Stimulated activated CD8-positive, alpha-beta memory T cell treated with anti-CD3 and anti-CD28 coated beads, Interleukin-2, amount 100 ng/mL, for 48 hours (primary cell): Measurements from ENCODE around the gene DPP3.
"Not testable (repeated sequence)": the region's sequence is repeated elsewhere in the genome, so short reads cannot be mapped to it uniquely, and the experiment has no call there.

Experiments
- DNase-seq, 2 donors: peaks; one replicate each; pipeline ENCODE4 v3.0.0-alpha.2; 2020; ENCODE audit warnings: low read depth in 2 of 2

DPP3 gene

DNA sequence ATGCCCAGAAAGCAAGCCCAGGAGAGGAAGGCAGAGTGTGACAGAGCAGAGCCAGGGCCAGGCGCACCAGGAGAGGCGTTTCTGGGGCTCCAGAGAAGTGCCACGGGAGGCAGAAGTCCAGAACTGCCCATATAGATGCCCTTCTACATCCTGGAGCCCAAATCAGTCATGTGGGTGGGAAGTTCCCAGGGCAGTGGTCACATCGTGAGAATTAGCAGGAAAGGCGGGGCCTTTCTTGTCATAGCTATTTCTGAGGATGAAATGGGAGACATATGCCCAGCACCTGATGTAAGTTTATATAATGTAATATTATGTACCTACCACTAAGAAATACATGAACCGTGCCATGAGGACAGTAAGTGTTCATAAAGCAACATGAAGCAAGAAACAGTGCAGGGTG lies 52.5 kb downstream of the DPP3 start:
- DNase-seq = no peak

DNA sequence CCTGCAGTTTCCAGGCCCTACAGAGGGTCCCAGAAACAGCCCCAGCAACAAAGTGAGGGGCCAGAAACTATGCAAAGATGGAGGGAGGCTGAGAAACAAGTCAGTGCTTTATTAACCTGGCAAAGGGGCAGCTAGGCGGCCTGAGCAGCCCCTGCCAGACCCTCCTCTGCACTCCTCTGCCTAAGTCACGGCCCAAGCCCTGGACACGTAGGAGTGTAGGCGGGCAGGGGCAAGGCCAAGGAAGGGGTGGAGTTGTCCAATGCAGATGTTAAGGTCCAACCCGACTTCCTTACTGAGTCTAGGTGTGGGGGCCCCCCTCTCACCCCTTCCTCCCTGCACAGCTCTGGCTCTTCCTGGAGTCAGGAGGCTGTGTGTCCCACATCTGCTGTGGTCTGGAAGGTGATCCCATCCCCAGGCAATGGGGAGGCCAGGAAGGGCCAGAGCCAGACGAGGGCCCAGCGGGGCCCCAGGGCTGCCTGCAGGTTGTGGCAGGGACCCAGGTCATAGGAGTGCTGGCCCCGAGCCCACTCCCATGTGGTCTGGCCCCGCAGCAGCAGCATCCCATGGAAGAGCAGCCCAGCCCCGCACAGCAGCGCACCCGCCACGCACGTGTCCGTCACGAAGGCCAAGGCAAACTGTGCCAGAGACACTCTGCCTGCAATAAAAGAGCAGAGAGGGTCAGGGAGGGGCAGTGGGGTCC lies 59.1 kb downstream of the DPP3 start:
- DNase-seq = no peak

DNA sequence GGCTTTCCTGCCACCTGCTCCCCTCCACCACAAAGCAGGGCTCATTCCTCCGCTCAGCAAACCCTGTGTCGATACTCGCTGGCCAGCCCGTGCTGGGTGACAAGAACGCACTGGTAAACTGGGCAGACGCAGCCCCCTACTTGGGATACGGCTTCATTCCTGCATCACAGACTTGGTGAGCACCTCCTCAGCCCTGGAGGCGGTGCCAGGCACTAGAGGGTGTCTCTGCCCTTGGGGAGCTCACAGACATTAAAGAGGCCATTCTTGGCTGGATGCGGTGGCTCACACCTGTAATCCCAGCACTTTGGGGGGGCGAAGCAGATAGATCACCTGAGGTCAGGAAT lies 59.6 kb downstream of the DPP3 start:
- DNase-seq = no peak

DNA sequence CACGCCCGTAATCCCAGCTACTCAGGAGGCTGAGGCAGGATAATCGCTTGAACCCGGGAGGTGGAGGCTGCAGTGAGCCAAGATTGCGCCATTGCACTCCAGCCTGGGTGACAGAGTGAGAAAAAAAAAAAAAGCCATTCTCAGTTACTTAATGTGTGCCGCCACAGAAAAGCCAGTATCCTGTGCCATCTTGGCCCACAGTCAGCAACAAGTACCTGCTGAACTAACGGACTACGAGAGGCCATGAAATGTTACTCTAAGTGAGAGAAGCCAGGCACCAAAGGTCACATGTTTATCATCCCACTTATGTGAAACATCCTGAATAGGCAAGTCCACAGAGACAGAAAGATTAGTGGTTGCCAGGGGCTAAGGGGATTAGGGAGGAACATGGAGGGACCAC lies 60.4 kb downstream of the DPP3 start:
- not testable (repeated sequence) for DNase-seq

DNA sequence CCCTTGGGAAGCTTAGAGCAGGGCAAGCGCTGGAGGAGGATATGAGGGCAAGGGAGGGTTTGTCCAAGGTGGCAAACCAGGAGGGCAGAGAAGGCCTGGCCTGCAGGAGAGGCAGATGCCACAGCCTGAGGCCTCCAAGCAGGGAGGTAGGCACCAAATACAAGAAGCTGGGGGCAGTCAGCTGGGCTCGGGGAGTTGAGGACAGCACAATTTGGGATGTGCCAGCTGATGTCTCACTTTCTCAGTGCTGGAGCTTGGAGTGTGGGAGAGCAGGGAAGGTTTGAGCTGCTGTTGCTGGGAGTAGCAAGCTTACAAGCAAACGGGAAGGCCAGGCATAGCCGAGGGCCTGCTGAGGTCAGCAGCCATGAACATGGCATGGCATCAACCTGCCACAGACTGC lies 61.7 kb downstream of the DPP3 start:
- no peak for DNase-seq

DNA sequence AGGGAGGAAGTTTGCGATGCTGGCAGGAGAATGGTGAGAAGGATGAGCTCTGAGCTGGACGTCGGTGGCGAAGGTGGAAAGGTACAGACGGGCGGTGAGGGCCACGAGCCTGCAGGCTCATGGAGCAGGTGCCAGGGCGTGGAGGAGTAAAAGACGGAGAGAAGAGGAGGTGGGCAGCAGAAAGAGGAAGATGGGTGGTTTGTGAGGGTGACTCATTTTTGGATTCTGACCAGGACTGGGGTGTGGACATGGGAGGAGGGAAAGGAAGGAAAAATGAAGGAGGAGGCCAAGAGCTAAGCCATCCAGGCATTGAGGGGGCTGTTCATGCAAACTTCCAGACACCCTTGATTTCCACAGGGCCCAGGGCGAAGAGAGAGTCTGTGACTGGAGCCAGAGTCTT lies 62.1 kb downstream of the DPP3 start:
- no peak for DNase-seq

DNA sequence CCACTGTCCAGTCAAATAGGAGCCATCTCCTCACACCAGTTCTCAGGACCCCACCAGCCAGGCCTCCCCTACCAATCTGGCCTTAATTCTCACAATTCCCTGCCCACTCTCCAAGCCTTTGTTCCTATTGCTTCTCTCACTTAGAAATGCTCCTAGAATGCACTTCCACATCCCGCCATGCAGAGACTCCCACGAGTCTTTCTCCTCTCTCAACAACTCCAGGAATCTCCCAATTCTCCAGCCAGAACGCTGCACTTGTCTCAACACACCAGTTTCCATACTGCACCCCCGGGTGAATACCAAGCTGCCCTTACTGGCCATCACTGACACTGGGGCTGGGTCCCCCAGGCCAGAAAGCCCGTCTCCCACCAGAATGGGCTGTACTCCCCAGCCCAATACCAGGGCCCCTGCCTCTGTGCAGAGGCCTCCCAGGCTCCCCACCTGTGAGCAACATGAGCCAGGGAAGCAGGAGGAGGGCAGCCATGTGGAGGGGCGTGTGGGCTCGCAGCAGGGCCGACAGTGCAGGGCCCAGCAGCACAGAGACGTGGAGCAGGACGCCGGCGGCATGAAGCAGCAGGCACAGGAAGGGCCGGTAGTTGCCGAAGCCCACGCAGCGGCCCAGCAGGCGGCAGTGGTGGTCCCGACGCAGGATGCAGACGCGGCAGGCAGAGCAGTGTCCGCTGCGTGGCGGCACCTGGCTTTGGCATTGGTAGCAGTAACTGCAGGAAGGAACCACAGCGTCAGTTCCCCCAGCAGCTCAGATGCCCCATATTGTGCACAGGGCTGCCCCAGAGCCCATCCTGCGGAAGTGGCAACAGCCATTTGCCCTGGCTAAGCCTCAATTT lies 63.3 kb downstream of the DPP3 start:
- DNase-seq = peak; percentile 44 to 52

DNA sequence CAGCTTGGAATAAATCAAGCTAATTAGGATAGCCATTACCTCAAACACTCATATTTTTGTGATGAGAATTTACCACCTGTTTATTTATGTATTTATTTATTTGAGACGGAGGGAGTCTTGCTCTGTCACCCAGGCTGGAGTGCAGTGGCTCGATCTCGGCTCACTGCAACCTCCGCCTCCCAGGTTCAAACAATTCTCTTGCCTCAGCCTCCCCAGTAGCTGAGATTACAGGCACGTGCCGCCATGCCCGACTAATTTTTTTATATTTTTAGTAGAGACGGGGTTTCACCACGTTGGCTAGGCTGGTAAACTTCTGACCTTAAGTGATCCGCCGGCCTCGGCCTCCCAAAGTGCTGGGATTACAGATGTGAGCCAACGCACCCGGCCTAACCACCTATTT lies 64.7 kb downstream of the DPP3 start:
- DNase-seq = not testable (repeated sequence)

DNA sequence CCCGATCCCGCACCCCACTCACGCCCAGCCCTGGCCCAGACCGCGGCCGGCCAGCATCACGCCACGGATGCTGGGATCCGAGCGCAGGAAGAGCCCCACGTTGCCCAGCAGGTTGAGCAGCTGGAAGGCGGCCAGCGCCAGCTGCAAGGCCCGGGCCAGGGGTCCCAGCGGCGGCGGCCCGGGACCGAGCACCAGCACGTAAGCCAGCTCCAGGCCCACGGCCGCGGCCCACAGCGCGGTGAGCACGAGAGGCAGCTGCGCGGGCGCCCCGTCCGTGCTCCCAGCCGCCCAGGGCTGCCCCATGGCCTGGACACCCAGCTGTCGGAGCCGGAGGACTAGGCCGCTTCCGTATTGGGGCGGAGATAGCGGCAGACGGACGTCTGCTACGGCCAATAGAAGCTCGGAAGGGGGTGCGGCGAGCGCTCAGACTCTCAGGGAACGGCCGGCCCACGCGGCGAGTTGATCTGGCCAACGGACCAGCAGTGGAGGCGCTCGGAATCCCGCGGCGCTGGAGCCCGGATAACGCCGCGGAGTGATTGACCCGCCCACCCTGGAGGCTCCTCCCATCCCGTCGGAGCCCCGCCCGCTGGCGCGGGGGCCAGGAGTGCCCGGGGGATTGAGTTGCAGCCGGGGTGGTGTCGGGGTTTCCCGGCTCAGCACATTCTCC lies 65.6 kb downstream of the DPP3 start, which contains the start of gene ZDHHC24:
Gene ZDHHC24 (minus strand): TSS at position 348 of the 667 bp plus-strand sequence. CDS start 45 bp downstream, at position 303.
- DNase-seq = peak; percentile 90 to 91

DNA sequence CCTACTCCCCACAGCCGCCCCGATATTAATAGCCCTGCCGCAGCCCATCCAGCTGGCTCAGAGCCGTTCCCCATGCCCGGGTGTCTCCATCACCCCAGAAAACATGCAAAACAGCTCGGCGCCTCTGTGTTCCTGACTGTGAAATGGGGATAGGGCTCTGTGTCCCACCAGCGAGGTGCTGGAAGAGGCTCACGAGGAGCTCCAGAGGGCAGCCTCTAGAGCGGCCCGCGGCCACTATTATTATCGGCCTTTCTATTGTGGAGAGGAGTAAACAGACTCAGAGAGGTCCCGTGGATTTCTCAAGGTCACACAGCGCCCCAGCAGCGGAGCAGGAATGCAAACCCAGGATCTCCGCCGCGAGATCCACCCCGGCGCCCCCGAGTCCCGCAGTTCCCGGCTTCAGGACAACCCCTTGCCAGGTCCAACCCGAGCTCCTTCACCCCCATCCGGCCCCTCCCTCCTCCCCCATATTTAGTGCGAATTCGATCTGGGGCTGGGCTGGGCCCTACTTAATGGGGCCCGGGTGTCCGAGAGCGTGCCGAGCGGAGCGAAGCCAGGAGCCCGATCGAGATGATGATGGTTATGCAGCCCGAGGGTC lies 66.2 kb downstream of the DPP3 start, which contains the start of gene ACTN3:
Gene ACTN3 (plus strand): TSS at position 536 of the 598 bp plus-strand sequence. CDS start 35 bp downstream, at position 571.
- DNase-seq = no peak

DNA sequence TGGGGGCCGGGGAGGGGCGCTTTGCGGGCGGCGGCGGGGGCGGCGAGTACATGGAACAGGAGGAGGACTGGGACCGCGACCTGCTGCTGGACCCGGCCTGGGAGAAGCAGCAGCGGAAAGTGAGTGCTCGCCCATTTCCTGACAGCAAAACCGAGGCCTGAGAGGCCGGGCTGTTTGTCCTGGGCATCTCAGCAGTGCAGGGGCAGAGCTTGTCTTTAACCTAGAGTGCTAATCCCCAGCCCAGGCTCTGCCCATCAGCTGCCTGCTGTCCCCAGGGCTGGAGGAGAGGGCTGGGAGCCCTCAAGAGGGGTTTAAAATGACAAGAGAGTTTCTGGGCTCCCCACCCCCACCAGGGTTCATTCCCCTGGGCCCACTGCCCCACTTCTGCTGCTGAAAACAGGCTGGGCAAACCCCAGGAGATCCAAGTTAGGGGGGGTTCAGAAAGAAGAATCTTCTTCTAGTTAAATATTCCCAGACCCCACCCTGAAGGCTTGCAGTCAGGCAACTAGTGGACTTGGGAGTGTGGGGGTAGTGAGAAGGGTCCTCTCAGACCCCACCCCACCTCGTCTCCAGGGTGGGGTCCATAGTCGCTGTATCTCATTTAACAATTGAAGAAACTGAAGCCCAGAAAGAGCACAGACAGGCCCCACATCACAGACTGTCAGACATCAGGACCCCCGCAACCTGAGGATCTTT lies 66.9 kb downstream of the DPP3 start:
- DNase-seq = no peak

DNA sequence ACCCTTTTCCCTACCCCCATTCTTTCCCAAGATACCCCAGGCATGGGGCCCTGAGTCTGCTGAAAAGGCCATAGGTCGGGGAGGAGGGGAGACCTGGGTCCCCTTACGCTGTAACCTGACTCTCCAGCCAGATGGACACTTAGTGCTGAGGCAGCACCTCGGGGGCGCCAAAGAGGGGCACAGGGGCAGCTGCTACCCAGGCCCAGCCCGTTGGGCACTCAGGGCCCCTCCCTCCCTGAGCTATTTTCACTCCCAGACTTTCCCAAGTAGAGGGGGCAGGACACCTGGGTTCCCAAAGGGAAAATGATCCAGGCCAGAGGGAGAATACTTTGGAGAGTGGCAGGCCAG lies 67.4 kb downstream of the DPP3 start:
- no peak for DNase-seq

DNA sequence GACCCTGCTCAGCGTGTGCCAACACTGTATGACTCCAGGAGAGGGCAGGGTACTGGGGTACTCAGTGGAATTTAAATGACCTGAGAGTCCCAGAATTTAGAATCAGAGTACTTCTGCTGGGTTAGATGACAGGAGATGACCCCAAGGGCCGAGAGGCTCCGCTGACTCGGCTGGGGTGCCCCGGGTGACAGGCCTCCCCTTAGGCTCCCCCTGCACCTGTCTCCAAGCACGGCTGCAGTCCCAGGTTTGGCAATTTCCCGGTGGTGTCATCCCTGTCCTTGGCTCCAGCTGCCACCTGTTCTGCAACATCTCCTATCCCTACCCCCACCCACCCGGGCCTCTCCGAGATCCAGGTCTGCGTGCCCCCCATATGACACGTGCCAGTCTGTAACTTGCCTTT lies 67.8 kb downstream of the DPP3 start:
- DNase-seq = no peak

DNA sequence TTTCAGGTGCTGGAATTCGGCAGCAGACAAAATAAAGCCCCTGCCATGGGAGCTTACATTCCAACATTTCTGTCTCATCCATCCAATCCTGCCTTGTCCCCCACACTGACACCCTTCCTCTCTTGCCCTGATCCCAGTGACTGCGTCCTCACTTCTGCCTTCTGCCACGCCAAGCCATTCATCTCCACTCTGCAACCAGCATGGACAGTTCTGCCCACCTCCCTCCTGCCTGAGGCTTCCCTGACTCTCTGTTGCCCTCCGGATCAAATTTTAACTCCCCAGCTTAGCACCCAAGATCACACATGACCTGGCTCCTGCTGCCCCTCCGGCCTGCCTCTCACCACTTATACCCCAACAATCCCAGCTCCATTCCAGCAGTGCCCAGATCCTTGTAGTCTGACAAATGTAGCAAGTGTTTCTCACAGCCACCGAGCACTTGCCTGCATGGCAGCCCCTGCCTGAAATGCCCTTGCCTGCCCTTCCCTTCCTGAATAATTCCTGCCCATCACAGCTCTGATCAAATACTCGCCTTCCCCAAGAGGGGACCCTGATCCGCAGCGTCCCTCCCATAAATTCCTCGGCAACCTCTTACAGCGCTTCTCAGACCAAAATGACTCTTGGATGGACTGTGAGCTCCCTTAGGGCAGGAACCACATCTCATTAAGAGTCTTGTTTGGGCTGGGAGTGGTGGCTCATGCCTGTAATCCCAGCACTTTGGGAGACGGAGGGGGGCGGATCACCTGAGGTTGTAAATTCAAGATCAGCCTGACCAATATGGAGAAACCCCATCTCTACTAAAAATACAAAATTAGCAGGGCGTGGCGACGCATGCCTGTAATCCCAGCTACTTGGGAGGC lies 68.8 kb downstream of the DPP3 start:
- no peak for DNase-seq

DNA sequence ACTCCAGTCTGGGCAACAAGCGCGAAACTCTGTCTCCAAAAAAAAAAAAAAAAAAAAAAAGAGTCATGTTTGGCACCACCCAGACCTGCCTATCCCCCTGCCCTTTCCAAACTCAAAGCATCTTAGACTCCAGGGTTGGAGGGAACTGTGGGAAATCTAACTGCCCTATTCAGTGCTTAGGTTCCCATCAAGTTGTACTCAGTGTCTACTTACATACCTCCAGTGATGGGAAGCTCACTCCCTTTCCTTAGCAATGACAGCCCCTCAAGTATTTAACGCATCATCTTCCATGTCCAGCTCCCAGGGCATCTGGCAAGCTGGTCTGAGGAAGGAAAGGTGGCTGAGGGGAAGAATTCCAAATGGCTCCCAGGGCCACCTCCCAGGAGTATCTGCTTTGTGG lies 69.5 kb downstream of the DPP3 start:
- no peak for DNase-seq

DNA sequence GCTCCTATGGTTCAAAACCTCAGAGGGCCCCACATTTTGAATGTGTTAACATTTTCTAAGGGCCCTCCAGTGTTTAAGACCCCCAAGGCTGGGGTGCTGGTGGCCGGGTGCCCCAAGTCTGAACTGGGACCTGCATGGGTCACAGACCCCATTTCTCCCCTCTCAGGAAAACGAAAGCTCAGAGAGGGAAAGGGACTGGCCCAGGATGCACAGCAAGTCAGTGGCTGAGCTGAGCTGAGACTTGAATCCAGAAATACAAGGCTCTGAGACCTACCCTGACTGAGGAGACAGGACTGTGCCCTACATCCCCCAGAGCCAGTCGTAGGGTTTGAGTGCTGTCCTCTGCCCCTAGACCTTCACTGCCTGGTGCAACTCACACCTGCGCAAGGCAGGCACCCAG lies 70.7 kb downstream of the DPP3 start:
- DNase-seq = no peak

DNA sequence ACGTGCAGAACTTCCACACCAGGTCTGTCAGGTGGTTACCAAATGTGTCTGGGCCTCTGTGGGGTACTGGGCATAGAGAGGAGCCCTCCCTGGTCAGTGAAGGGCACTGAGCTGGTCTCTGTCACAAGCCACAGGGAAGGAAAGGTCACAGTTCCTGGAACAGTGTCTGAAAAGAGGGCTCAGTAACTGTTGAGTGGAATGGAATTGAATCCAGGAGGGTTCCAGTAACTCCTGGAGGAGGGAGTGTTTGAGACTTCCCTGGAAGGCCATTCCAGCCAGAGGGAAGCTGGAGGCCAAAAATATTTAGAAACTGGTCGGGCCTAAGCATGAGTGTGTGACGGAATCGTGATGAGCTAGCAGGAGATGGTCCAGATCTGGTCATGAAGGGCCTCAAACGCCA lies 74.4 kb downstream of the DPP3 start:
- DNase-seq = no peak

DNA sequence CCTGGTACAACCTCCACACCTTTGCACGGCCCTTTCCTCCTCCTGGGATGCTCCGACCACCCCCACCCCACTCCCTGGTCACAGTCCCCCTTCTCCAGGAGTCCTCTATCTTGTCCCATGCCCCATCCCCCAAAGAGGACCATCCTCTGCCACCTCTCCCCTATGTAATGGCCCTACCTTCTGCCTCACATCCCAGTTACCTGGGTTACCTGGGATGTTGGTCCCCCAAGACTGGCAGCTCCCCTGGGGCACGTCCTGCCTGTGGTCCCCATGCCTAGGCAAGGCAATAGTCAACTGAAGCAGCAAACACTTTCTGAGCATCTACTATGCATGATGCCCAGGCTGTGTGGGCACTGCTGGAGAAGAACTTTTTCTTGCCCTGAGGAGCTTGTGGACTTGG lies 75.2 kb downstream of the DPP3 start:
- no peak for DNase-seq

DNA sequence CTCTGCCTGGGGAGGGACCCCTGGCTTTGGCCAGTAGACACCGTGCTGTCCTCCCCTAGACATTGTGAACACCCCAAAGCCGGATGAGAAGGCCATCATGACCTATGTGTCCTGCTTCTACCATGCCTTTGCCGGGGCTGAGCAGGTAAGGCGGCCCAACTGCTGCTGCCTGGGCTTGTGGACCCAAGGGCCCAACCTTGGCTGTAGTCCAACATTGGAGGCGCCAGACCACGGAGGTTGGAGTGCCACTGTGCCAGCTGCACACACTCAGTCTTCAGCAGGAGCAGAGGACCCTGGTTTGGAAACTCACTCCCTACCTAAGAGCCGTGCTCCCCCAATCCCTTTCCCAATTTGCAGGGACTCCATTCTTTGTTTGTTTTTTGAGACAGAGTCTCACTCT lies 75.9 kb downstream of the DPP3 start:
- DNase-seq = no peak

DNA sequence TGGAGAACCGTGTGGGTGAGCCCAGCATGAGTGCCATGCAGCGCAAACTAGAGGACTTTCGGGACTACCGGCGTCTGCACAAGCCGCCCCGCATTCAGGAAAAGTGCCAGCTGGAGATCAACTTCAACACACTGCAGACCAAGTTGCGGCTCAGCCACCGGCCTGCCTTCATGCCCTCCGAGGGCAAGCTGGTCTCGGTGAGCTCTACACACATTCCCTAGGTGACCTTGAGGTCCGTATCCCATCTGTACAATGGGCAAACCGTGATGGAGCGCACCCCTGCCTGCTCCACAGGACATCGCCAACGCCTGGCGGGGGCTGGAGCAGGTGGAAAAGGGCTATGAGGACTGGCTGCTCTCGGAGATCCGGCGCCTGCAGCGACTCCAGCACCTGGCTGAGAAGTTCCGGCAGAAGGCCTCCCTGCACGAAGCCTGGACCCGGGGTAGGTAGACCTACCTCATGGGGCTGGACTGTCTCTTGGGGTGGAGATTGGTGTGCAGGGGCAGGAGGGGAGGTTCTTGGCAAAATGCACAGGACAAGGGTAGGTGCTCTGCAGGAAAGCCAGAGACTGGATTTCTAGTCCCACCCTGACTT lies 77.6 kb downstream of the DPP3 start:
- DNase-seq = no peak
